HG03565 (cell line): ENCODE results near the gene TRIM17.

Experiments
- ATAC-seq: cut with Tn5 transposase; IDR thresholded peaks from one replicate; pipeline ENCODE4 v1.9.1; 2021; ENCODE audit warnings: mild to moderate bottlenecking, moderate library complexity; ENCODE audit not compliant: unreplicated experiment

TRIM17 gene

DNA sequence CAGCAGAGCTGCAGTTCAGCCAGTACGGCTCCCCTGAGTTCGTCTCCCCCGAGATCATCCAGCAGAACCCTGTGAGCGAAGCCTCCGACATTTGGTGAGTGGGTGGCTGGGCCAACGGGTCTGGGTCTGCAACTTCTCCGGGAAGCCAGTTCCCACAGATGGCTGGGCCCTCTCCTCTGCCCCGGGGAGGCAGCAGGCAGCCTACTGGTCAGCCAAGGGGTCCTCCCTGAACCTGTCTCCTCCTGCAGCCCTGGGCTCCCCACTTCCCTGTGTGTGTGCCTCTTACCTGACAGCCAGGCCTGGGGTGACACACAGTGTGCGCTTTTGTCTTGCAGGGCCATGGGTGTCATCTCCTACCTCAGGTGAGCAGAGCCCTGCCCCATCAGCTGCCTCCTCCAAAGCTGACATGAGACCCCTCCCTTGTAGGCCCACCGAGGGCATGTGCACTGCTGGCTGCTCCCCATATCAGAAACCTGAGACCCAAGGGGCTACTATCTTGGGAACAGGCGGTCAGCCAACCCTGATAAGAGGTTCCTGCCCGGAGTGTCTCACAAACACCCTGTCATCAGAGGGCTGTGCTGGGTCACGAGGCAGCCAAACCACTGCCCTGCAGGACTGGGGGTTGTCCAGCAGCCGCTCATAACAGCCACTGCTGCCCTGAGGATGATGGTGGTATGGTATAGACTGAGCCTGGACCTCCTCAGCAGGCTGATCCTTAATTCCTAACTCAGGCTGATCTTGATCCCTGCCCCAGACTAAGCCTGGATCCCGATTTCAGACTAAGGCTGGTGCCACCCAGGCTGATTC is 47.7 kb downstream of the TRIM17 start:
- no peak for ATAC-seq

DNA sequence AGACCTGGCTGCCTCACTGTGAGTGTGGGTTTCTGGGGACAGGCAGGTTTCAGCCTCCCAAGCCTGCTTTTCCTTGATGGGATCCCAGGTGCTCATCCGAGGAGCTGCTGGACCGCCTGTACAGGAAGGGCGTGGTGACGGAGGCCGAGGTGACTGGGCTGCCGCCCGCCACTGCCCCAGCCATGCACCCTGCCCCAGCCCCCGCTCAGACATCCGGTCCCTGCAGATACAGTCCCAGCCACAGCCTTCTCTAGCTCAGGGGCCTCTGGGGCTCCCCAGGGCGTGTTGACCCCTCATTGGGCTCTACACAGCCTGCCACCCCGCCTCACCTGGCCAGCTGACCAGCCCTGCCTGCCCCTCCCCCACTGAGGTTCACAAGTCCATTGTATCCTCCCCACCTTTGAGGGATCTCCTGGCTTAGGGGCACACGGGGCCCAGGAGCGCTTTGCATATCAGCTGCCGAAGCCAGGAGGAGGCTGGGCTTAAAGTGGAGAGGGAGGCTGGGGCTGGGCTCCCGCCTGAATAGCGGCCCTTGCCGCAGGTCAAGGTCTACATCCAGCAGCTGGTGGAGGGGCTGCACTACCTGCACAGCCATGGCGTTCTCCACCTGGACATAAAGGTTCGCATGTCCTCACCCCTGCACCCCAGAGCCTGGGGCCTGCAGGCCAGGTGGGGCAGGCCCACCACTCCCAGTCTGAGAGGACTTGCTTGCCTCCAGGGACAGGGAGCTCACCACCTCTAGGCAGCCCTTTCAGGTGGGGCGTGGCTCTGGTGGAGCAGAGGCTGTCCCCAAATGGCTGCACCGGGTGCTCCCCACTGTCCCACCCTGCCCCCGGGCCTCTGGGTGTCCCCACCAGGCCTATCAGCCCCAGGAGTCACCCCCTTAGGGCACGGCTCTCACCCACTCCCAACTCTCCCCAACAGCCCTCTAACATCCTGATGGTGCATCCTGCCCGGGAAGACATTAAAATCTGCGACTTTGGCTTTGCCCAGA is 48.6 kb downstream of the TRIM17 start:
- ATAC-seq, result no peak

DNA sequence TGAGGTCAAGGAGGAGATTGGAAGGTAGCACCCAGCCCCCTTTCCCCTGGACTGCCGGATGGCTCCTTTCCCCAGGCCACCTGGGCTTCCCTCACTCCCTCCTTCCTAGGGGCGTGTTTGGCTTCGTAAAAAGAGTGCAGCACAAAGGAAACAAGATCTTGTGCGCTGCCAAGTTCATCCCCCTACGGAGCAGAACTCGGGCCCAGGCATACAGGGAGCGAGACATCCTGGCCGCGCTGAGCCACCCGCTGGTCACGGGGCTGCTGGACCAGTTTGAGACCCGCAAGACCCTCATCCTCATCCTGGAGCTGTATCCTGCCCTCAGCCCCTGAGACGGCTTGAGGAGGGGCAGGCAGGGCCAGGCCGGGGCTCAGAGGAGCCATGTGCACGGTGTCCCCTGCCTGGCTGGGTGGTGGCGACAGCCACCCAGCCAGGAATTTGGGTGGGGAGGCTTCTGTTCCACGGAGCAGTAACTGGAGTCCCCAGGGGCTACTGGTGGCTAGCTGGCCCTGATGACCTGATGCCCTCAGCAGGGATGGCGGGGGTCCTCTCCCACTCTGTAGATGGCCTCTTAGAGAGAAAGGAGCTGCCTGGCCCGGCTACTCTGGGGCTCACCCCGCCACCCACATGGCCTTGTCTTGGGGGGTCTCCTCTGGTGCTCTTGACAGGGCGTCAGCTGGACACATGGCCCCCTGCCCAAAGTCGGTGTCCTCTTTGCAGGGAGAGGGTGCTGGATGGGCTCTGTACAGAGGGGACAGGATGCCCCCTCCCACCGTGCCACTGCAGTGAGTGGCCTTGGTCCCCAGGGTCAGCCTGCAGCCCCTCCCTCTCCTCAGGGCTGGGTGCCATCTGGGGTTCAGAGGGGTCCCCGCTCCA is 49.6 kb downstream of the TRIM17 start:
- ATAC-seq, result no peak

DNA sequence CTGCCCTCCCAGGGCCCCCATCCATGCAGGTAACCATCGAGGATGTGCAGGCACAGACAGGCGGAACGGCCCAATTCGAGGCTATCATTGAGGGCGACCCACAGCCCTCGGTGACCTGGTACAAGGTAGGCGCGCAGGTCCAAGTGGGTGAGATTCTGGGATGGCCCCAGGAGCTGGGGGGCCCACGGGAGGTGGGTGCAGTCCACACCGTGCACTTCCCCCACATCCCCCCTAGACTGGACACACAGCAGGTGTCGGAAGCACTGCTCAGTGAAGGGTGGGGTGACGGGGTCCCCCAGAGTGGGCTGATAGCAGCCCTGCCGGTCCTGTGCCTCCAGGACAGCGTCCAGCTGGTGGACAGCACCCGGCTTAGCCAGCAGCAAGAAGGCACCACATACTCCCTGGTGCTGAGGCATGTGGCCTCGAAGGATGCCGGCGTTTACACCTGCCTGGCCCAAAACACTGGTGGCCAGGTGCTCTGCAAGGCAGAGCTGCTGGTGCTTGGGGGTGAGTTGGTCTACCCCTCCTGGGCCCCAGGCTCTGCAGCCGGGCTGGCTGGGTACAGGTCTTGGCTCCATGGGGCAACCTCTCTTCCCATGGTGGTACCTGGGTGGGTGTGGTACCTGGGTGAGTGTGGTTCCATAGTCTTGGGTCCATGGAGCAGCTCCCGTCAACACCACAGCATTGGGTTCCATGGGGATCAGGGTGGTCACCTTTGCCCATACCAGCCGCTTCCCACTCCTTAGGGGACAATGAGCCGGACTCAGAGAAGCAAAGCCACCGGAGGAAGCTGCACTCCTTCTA is 50.4 kb downstream of the TRIM17 start:
- ATAC-seq, result no peak

DNA sequence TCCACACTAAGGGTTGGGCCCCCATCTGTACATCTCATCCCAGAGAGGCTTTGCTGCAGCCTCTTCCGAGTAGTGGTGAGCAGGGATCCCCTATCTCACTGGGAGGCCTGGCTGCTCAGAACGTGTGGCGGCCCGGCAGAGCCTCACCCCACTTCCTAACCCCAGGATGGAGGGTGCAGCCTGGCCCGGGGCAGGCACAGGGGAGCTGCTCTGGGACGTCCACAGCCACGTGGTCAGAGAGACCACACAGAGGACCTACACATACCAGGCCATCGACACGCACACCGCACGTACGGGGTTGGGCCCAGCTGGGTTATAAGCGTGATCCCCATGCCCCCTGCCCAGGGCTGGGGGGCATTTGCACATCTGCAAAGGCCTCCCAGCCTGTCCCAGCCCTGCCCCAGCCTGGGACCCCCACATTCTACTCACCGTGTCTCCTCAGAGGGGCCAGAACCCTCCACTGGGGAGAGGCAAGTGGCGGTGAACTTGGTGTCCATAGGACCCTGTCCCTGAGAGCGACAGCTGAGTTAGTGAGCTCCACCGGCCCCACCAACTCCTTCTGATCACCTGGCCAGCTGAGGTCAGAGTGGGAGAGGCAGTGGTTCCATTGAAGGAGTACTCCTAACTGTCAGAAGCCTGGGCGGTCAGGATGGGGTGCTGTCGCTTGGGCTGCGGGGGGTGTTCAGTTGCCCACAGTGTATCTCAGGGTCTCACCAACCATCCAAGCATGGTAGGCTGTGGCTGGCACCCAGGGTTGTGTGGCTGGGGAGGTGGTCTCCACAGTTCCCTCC is 51.2 kb downstream of the TRIM17 start:
- ATAC-seq, result no peak

DNA sequence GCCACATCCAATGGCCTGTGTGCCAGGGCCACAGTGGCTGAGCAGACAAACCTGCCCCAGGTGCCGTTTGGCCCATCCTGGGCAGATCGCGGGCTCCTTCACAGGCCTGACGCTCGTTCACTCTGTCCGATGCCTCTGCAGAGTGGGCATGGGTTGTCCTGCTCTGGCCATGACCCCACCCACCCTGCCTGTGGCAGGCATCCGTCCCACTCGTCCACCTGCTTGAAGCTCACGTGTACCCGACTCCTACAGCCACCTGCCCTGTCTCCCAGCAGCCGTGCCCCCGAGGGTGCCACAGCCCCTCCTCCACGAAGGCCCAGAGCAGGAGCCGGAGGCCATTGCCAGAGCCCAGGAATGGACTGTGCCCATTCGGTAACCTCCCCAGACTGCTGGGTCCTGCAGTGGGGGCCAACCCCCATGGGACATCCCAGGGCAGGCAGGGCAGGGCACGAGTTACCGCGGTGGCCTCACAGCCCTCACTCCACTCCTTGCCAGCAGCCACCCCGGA is 51.9 kb downstream of the TRIM17 start:
- no peak for ATAC-seq

DNA sequence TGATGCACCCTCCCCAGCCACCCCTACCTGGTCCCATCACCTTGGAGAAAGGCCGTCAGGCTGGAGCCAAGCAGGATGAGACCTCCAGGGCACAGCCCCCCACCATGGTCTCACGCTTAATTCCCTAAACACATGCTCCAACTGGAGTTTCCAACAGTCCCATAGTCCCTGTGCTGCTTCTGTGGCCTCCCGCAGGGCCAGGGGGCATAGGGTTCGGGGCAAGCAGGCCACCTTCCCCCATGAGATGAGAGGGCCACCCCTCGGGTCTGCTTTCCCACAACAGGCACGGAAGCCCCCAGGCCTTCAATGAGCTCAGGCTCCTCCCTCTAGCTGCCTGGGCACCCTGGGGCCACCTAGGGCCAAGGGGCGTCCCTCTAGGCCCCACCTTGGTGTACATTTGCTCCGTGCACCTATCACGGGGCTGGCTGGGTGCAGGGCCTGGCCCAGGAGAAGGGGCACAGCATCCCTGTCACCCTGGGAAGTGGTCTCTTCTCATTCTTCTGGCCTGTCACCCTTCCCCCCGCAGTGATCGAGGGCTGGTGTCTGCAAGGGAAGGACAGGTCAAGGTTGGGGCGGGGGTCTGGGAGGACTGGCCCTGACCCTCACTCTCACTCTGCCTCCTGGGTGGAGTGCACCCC is 52.5 kb downstream of the TRIM17 start:
- no peak for ATAC-seq

DNA sequence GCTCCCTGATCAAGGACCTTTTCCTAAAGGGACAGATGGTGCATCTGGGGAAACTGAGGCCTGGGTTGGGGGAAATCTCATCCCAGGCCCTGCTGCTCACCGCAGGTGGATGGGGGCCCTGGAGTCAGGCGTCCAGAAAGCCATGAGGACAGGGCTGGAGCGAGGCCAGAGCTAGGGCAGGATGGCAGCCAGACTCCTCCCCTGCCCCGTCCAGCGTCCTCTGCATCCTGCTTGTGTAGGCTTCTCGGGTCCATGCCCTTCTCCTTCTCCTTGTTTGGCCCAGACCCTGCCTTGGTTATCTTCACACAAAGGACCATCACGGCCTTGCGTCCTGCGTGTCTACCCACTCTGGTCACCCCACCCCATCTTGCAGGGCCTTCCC is 53.0 kb downstream of the TRIM17 start:
- no peak for ATAC-seq

DNA sequence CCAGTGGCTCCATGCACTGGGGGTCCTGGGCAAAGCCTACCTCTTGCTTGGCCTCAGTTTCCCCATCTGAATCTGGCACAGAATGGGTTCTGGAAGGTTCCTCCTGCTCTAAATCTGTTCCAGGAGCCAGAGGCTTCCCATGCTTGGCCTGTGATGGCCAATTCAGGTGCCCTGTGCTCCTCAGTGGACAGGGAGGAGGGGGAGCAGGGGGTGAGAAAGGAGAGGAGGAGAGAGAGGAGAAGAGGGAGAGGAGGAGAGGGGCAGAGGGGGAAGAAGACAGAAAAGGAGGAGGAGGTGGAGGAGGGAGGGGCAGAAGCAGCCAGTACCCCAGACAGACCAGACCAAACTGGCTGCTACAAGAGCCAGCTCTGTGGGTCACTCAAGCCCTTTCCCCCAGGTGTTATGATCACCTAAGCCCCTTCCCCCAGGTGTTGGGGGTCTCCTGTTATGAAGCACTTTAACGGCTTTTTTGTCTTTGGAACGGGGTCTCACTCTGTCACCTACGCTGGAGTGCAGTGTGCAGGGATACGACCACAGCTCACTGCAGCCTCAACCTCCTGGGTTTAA is 53.7 kb downstream of the TRIM17 start:
- ATAC-seq, result no peak

DNA sequence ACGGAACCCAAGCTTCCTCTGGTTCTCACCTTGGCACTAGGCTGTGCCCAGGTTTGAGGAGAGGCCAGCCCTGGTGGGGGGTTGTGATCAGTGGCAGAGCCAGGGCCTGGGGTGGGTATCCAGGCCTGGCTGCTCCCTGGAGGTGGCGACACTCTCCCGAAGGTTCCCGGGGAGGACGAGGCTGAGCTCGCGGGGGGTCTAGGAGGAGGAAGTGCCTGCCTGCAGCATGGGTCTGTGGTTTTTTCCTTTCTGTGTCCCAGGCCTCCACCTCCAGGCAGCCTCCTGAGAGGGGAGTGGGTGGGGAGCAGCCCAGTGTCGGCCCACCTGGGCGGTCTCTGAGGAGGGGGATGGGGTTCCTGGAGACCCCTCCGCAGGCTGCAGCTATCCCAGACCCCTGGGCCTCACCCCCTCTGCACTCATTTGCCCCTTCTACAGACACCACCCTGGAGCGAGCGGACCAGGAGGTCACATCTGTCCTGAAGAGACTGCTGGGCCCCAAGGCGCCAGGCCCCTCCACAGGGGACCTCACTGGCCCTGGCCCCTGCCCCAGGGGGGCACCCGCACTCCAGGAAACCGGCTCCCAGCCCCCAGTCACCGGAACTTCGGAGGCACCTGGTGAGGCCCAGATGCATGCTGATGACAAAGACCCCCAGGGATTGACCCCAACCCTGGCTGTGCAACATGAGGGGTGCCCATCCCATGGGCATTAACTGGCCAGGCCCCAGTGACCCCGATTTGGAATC is 54.3 kb downstream of the TRIM17 start:
- no peak for ATAC-seq

DNA sequence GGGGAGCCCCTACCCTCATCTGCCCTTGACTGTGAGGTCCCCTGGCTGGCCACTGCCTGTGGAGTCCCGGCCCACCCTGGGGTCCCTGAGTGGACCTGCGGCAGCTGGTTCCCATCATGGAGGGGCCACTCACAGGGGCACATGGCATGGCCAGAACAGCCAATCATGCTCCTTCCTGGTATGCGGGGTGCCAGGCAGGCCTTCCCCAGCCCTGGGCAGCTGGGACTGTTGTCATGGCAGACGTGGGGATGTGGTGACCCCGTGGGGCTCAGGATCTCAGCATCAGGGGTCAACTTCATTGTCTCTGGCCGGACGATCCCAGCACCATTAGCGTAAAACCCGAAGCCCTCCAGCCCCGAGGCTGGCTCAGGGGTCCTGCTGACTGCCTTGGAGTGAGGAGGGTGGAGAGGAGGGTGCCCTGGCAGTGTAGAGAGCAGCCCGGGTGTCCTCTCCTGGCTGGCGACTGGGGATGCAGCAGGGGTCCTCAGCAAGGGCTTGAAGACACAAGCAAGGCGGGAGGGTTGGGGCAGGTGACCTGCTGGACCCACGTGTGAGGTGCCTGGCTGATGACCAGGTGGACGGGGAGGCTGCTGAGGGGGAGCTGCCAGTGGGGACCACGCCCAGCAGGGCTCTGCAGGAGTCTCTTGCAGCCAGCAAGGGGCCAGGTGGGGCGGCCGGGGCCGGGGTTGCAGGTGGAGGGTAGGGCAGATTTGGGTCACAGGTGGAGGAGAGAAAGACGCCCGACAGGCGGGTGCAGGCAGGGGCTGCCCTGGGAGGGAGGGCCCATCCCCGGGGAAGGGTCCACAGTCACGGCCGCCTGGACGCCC is 55.1 kb downstream of the TRIM17 start:
- no peak for ATAC-seq

DNA sequence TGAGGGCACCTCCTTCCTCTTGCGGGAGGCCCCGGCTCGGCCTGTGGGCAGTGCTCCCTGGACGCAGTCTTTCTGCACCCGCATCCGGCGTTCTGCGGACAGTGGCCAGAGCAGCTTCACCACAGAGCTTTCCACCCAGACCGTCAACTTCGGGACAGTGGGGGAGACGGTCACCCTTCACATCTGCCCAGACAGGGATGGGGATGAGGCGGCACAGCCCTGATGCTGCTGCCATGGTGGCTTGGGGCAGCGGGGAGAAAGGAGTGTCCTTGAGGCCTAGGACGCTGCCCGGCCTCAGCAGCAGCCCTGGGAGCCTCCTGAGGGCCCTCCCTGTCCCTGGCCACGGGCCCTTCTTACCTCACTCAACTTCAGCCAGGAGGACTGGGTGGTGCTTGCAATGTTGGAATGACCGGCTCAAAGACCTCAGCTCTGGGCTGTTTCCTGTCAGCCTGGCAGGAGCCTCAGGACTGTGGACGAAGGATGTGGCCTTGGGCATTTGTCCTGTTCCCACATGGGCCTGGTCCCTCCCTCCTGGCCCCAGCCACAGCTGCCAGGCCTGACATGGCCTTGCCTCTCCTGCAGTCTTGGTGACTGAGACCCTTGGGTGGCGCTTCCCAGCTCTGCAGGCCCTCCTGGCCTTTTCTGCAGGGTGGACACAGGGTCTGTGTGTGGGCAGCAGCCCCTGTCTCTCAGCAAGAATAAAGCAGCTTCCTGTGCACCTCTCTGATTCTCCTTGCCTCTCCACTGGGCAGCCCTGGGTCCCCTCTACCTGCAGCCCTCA is 55.9 kb downstream of the TRIM17 start:
- ATAC-seq, result no peak

DNA sequence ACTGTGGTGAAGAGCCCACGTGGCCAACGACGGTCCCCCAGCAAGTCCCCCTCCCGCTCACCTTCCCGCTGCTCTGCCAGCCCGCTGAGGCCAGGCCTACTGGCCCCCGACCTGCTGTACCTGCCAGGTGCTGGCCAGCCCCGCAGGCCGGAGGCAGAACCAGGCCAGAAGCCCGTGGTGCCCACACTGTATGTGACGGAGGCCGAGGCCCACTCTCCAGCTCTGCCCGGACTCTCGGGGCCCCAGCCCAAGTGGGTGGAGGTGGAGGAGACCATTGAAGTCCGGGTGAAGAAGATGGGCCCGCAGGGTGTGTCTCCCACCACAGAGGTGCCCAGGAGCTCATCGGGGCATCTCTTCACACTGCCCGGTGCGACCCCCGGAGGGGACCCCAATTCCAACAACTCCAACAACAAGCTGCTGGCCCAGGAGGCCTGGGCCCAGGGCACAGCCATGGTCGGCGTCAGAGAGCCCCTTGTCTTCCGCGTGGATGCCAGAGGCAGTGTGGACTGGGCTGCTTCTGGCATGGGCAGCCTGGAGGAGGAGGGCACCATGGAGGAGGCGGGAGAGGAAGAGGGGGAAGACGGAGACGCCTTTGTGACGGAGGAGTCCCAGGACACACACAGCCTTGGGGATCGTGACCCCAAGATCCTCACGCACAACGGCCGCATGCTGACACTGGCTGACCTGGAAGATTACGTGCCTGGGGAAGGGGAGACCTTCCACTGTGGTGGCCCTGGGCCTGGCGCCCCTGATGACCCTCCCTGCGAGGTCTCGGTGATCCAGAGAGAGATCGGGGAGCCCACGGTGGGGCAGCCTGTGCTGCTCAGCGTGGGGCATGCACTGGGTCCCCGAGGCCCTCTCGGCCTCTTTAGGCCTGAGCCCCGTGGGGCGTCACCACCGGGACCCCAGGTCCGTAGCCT is 56.8 kb downstream of the TRIM17 start:
- ATAC-seq, result no peak

DNA sequence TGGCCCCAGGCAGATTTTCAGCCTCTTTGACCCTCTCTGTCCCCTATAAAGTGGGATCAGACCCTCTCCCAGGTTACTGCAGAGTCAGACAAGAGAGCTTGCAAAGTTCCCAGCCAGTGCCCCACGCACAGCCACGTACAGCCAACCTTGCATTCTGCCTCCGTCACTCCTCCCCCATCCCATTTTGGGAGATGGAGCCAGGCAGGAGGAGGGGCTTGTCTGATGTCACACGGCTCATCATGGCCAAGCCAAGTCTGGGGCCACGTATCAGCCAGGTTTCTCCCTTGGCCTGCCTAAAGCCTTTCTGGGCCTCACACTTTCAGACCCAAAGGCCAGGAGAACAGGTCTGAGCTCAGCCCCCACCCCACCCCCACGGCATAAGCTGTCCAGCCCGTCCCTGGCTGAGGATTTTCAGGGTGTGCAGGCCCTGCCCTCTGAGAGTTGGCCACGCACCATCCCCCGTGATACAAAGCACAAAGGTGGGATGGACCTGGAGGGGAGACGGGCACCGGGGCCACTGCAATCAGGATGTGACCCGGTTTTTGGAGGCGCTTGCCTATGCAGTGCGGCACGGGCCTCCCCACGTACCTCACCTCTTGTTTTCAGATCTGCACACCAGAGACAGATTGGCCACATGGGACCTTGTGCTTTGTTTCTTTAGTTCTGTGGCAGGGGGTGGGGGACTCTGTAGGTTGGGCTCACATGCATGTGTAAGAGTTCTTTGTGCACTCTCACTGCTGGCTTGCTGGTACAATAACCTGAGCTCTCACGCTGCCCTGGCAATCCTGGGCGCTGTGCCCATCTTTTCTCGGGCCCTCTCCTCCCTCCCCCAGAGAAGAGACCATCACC is 57.7 kb downstream of the TRIM17 start:
- ATAC-seq, result no peak
